Thoracic aorta (tissue), 2 donors: ENCODE results near the gene DGKZ. TPM values are rescaled to one million over a fixed set of nuclear protein-coding genes. Genes with fewer than 3 reads are reported as not detected.

ENCODE experiments used
- ATAC-seq: fragments of 150-250 bp; one replicate; pipeline ENCODE4 v1.8.0; 2017; ENCODE audit warnings: low read depth; ENCODE audit not compliant: insufficient number of reproducible peaks, low FRiP score
- DNase-seq: peaks from one replicate; pipeline ENCODE4 v3.0.0-alpha.2; 2020; ENCODE audit warnings: low spot score
- H3K27ac ChIP-seq, 2 donors: fragments of 200-600 bp; sonication (generic); 1 replicate in 1 of 2; 2 replicates in 1 of 2; pipeline ENCODE4 v1.5.1; 2016; ENCODE audit warnings: mild to moderate bottlenecking in 2 of 2, moderate library complexity in 2 of 2
- H3K27me3 ChIP-seq: fragments of 200-600 bp; sonication (generic); replicated peaks from 2 replicates; pipeline ENCODE4 v1.6.0; 2016; ENCODE audit warnings: mild to moderate bottlenecking; ENCODE audit not compliant: insufficient read depth
- H3K36me3 ChIP-seq: fragments of 200-600 bp; sonication (generic); one replicate; pipeline ENCODE4 v1.5.1; 2016
- H3K4me1 ChIP-seq, 2 donors: fragments of 200-600 bp; sonication (generic); 1 replicate in 1 of 2; 2 replicates in 1 of 2; pipeline versions ENCODE4 v1.5.1 to v1.6.0; 2016; ENCODE audit warnings: low read depth in 2 of 2, mild to moderate bottlenecking in 1 of 2; ENCODE audit not compliant: control insufficient read depth in 1 of 2
- H3K4me3 ChIP-seq: fragments of 200-600 bp; sonication (generic); 2 replicates; pipeline ENCODE4 v1.5.1; 2016; ENCODE audit warnings: mild to moderate bottlenecking
- H3K9me3 ChIP-seq: fragments of 200-600 bp; sonication (generic); 2 replicates; pipeline ENCODE4 v1.5.1; 2016
- CTCF ChIP-seq: fragments of 200-600 bp; sonication (generic); IDR thresholded peaks from one replicate; pipeline ENCODE4 v1.5.1; 2019; ENCODE audit warnings: antibody characterized with exemption
- total RNA-seq, 2 donors: library from RNA; depleted of rRNA; stranded (reverse); fragments of >200 nt; gene quantifications; one replicate each; pipeline versions ENCODE4 v1.1.0 to v1.2.3, GENCODE V29; 2016

DGKZ gene
- total RNA-seq, 2 donors from 2014 or later, result 40.6 to 68.2 TPM

- H3K4me1 ChIP-seq, result peaks cover 15 to 25% of the 10 kb centered on the region in 2 donors
- DNase-seq (no peak), ATAC-seq (no peak)
- no peaks in the 10 kb centered on the region for H3K9me3 ChIP-seq
- H3K4me3 ChIP-seq, result no peak overlapping the region
- H3K27me3 ChIP-seq, result peaks cover 14% of the 10 kb centered on the region
- H3K36me3 ChIP-seq, result no peaks in the 10 kb centered on the region
- H3K27ac ChIP-seq, result peak overlapping the region in 1 of 2 donors; percentile 30
- TF ChIP-seq CTCF, result no peak
These were observed 43.3 kb downstream of the DGKZ start for GRCh38 chr11:46390331-46391171.

GRCh38 chr11:46391186-46391577, 43.9 kb downstream of the DGKZ start:
- DNase-seq (no peak), ATAC-seq (no peak)
- H3K4me3 ChIP-seq, result peak overlapping the region; percentile 43
- peaks cover 14% of the 10 kb centered on the region for H3K27me3 ChIP-seq
- no peak for TF ChIP-seq CTCF
- no peaks in the 10 kb centered on the region for H3K9me3 ChIP-seq
- no peaks in the 10 kb centered on the region for H3K36me3 ChIP-seq
- H3K27ac ChIP-seq, result no peak overlapping the region
- H3K4me1 ChIP-seq, result peaks cover 15 to 25% of the 10 kb centered on the region in 2 donors

GRCh38 chr11:46391578-46392420, 44.5 kb downstream of the DGKZ start, which contains the start of gene CHRM4:
CHRM4 (minus strand) TSS chr11:46391776; CDS start chr11:46386557, 5,219 bp downstream.
- Histone ChIP-seq H3K27me3 (peaks cover 14% of the 10 kb centered on the region), H3K4me3 (peak within 1 kb of the TSS; percentile 66), H3K27ac (peak within 1 kb of the TSS in 1 of 2 donors; percentile 30), H3K9me3 (no peaks in the 10 kb centered on the region), H3K4me1 (peaks cover 15 to 25% of the 10 kb centered on the region in 2 donors), H3K36me3 (peaks cover 1% of the 10 kb centered on the region)
- ATAC-seq (no peak), DNase-seq (no peak)
- no peak for TF ChIP-seq CTCF

- peak overlapping the region; percentile 66 for H3K4me3 ChIP-seq
- H3K27me3 ChIP-seq, result peaks cover 14% of the 10 kb centered on the region
- peaks cover 9% of the 10 kb centered on the region for H3K36me3 ChIP-seq
- no peak overlapping the region for H3K27ac ChIP-seq
- peaks cover 15 to 25% of the 10 kb centered on the region in 2 donors for H3K4me1 ChIP-seq
- ATAC-seq, result peak; percentile 65
- TF ChIP-seq CTCF, result no peak
- no peaks in the 10 kb centered on the region for H3K9me3 ChIP-seq
- no peak for DNase-seq
These were observed 45.4 kb downstream of the DGKZ start for GRCh38 chr11:46392421-46393230.
